HG03571 (cell line): Measurements from ENCODE around the gene MFSD1.

ENCODE experiments used
- ATAC-seq: cut with Tn5 transposase; IDR thresholded peaks from one replicate; pipeline ENCODE4 v1.9.1; 2021; ENCODE audit not compliant: unreplicated experiment

The MFSD1 gene

GRCh38 chr3:158809642-158810041, 7.8 kb downstream of the MFSD1 start:
- ATAC-seq: no peak

GRCh38 chr3:158810823-158811724, 9.2 kb downstream of the MFSD1 start:
- no peak for ATAC-seq

GRCh38 chr3:158819282-158819681, 17.4 kb downstream of the MFSD1 start:
- no peak for ATAC-seq

GRCh38 chr3:158820521-158820920, 18.7 kb downstream of the MFSD1 start:
- no peak for ATAC-seq

- ATAC-seq: no peak
These were observed 20.0 kb downstream of the MFSD1 start for GRCh38 chr3:158821847-158822246.

- no peak for ATAC-seq
These were observed 21.6 kb downstream of the MFSD1 start for GRCh38 chr3:158823426-158823825.

- no peak for ATAC-seq
These were observed 25.9 kb downstream of the MFSD1 start for GRCh38 chr3:158827773-158828172.

GRCh38 chr3:158830391-158830790, 28.5 kb downstream of the MFSD1 start:
- ATAC-seq: no peak

GRCh38 chr3:158831861-158832260, 30.0 kb downstream of the MFSD1 start:
- ATAC-seq: no peak

GRCh38 chr3:158835631-158836030, 33.8 kb downstream of the MFSD1 start:
- no peak for ATAC-seq

- no peak for ATAC-seq
These were observed 34.5 kb downstream of the MFSD1 start for GRCh38 chr3:158836312-158836711.

GRCh38 chr3:158837240-158837639, 35.4 kb downstream of the MFSD1 start:
- no peak for ATAC-seq

GRCh38 chr3:158839966-158840365, 38.1 kb downstream of the MFSD1 start:
- no peak for ATAC-seq

- no peak for ATAC-seq
These were observed 39.5 kb downstream of the MFSD1 start for GRCh38 chr3:158841387-158841786.

GRCh38 chr3:158842976-158843375, 41.1 kb downstream of the MFSD1 start:
- ATAC-seq: no peak

GRCh38 chr3:158845765-158846350, 44.0 kb downstream of the MFSD1 start:
- no peak for ATAC-seq

GRCh38 chr3:158846803-158847451, 45.1 kb downstream of the MFSD1 start:
- ATAC-seq: peak; percentile 88

GRCh38 chr3:158847452-158847821, 45.6 kb downstream of the MFSD1 start:
- peak; percentile 15 for ATAC-seq

- ATAC-seq: no peak
These were observed 46.0 kb downstream of the MFSD1 start for GRCh38 chr3:158847885-158848284.

- no peak for ATAC-seq
These were observed 47.9 kb downstream of the MFSD1 start for GRCh38 chr3:158849757-158850156.

- no peak for ATAC-seq
These were observed 57.5 kb downstream of the MFSD1 start for GRCh38 chr3:158859362-158859761.

GRCh38 chr3:158863247-158863646, 61.4 kb downstream of the MFSD1 start:
- ATAC-seq: no peak
